ENCODE measurements around the gene CYTIP.

DNA sequence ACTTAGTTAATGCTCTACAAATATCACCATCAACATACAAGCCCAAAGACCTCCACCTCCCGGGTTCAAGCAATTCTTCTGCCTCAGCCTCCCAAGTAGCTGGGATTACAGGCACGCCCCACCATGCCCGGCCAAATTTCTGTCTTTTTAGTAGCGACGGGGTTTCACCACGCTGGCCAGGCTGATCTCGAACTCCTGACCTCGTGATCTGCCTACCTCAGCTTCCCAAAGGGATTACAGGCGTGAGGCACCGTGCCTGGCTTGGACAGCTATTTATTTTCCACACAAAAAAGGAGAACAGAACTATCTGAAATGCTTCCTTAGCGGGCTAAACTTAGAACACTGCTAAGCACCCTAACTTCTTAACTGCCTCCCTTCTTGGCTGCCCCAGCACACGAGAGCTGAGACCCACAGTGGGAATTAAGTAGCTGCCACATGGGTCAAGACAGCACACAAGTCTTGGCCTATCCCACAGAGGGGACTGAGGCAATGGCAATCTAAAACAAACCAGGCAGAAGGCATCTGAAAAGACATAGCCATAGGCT, 24.8 kb downstream of the CYTIP start:
- TF ChIP-seq, protein P1, sequence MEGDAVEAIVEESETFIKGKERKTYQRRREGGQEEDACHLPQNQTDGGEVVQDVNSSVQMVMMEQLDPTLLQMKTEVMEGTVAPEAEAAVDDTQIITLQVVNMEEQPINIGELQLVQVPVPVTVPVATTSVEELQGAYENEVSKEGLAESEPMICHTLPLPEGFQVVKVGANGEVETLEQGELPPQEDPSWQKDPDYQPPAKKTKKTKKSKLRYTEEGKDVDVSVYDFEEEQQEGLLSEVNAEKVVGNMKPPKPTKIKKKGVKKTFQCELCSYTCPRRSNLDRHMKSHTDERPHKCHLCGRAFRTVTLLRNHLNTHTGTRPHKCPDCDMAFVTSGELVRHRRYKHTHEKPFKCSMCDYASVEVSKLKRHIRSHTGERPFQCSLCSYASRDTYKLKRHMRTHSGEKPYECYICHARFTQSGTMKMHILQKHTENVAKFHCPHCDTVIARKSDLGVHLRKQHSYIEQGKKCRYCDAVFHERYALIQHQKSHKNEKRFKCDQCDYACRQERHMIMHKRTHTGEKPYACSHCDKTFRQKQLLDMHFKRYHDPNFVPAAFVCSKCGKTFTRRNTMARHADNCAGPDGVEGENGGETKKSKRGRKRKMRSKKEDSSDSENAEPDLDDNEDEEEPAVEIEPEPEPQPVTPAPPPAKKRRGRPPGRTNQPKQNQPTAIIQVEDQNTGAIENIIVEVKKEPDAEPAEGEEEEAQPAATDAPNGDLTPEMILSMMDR (IDR thresholded peaks at IDR 0.05), result no peak
- TF ChIP-seq, protein P2, sequence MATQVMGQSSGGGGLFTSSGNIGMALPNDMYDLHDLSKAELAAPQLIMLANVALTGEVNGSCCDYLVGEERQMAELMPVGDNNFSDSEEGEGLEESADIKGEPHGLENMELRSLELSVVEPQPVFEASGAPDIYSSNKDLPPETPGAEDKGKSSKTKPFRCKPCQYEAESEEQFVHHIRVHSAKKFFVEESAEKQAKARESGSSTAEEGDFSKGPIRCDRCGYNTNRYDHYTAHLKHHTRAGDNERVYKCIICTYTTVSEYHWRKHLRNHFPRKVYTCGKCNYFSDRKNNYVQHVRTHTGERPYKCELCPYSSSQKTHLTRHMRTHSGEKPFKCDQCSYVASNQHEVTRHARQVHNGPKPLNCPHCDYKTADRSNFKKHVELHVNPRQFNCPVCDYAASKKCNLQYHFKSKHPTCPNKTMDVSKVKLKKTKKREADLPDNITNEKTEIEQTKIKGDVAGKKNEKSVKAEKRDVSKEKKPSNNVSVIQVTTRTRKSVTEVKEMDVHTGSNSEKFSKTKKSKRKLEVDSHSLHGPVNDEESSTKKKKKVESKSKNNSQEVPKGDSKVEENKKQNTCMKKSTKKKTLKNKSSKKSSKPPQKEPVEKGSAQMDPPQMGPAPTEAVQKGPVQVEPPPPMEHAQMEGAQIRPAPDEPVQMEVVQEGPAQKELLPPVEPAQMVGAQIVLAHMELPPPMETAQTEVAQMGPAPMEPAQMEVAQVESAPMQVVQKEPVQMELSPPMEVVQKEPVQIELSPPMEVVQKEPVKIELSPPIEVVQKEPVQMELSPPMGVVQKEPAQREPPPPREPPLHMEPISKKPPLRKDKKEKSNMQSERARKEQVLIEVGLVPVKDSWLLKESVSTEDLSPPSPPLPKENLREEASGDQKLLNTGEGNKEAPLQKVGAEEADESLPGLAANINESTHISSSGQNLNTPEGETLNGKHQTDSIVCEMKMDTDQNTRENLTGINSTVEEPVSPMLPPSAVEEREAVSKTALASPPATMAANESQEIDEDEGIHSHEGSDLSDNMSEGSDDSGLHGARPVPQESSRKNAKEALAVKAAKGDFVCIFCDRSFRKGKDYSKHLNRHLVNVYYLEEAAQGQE (IDR thresholded peaks at IDR 0.05; ENCODE audit: insufficient read depth in 1 of 2, low read depth in 2 of 2, low read length in 1 of 2), result no peak
- no peak for TF ChIP-seq POLR2AphosphoS5 (IDR thresholded peaks at IDR 0.05; ENCODE audit: low read depth, low read length)
- TF ChIP-seq SIN3A (IDR thresholded peaks at IDR 0.05; ENCODE audit: borderline replicate concordance, insufficient read depth, low read depth, low read length), result no peak
- no peak for TF ChIP-seq TCF7L2 (IDR thresholded peaks at IDR 0.05; ENCODE audit: low read depth, low read length)

Data from Panc1 (cell line).